ENCODE data around the gene RNU1-2. TPM values are rescaled to one million over a fixed set of nuclear protein-coding genes. Genes with fewer than 3 reads are reported as not detected.

RNU1-2 gene
- total and polyA plus RNA-seq, 12 donors = under 0.01 to 5,330 (median 1,268) TPM; not detected in 4

DNA sequence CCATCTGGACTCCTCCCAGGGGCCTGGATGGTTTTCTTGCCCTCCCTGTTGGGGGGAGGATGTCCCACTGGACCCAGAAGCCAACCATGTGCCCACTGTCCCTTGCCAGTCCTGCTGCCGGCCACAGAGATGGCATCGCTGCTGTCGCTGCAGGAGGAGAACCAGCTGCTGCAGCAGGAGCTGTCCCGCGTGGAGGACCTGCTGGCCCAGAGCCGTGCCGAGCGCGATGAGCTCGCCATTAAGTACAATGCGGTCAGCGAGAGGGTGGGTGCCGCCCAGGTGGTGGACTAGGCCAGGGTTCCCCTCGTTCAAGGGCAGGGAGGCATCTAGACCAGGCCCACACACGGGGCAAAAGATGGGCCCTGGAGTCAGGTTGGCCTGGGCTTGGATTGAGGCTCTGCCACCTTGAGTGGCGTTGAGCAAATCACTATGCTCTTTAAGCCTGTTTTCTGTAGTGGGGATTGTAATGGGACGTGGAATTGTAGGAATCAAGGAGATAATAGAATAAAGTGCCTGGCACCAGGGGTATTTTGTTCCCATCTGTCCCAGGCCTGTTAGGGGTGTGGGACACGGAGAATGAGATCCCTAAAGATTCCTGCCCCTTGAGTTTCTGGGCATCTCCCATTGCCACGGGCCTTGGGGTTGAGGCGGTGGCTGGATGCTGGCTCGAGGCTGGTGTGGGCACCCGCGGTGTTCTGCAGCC is 28.6 kb downstream of the RNU1-2 start:
- Histone ChIP-seq H3K4me1 (replicated peaks in 1 of 2) (no peaks in the 10 kb centered on the region), H3K27ac (no peak overlapping the region), H3K27me3 (no peaks in the 10 kb centered on the region), H3K36me3 (replicated peaks in 1 of 2) (no peaks in the 10 kb centered on the region), H3K4me3 (no peak overlapping the region), H3K9me3 (replicated peaks in 1 of 3) (no peaks in the 10 kb centered on the region)
- no peak for DNase-seq
- intact Hi-C loops (cut with DNase I) = loop anchor here in 1 of 2 donors (10.0 kb wide), 1 partner anchor 510 kb away; no protein-coding TSS in a partner anchor
- TF ChIP-seq POLR2A (IDR thresholded peaks at IDR 0.05) = no peak
- TF ChIP-seq, protein P1, sequence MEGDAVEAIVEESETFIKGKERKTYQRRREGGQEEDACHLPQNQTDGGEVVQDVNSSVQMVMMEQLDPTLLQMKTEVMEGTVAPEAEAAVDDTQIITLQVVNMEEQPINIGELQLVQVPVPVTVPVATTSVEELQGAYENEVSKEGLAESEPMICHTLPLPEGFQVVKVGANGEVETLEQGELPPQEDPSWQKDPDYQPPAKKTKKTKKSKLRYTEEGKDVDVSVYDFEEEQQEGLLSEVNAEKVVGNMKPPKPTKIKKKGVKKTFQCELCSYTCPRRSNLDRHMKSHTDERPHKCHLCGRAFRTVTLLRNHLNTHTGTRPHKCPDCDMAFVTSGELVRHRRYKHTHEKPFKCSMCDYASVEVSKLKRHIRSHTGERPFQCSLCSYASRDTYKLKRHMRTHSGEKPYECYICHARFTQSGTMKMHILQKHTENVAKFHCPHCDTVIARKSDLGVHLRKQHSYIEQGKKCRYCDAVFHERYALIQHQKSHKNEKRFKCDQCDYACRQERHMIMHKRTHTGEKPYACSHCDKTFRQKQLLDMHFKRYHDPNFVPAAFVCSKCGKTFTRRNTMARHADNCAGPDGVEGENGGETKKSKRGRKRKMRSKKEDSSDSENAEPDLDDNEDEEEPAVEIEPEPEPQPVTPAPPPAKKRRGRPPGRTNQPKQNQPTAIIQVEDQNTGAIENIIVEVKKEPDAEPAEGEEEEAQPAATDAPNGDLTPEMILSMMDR (IDR thresholded peaks at IDR 0.05) = no peak
- WGBS, 4 donors = 87 to 91% (median 90%) methylated on average over 23 of the region's 23 CpGs

DNA sequence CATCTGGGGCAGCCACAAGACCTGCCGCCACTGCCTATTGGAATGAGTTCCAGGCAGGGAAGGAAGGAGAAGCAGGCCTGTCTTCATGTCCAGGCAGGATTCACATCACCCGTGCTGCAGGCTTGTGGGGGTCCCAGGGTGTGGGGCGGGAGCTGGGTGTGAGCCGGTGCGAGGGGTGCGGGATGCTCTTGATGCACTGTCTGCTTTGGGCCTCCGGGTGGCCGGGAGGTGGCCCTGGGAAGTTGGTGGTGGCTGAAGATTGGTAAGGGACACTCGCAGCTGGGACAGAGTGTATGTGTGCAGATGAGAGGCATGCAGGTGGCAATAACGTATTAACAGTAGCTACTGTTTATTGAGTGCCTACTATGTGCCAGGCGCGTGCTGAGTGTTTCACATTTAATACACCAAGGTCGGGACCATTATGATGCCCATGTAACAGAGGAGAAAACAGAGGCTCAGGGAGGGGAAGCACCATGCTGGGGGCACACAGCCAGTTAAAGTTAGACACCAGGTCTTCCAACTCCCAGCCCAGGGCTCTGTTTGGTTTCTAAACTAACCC is 29.2 kb downstream of the RNU1-2 start:
- H3K36me3 ChIP-seq (replicated peaks in 1 of 2) = no peaks in the 10 kb centered on the region
- TF ChIP-seq POLR2A (IDR thresholded peaks at IDR 0.05) = no peak
- TF ChIP-seq, protein P1 (IDR thresholded peaks at IDR 0.05) = peak in 1 of 6 experiments; percentile 10
- no peak overlapping the region for H3K4me3 ChIP-seq
- intact Hi-C loops (cut with DNase I) = loop anchor here in 1 of 2 donors (10.0 kb wide), 1 partner anchor 510 kb away; no protein-coding TSS in a partner anchor
- H3K27me3 ChIP-seq = no peaks in the 10 kb centered on the region
- 85 to 90% (median 89%) methylated on average over 12 to 13 of the region's 13 CpGs for WGBS, 4 donors
- no peaks in the 10 kb centered on the region for H3K9me3 ChIP-seq (replicated peaks in 1 of 3)
- H3K27ac ChIP-seq = no peak overlapping the region
- no peak for DNase-seq
- no peaks in the 10 kb centered on the region for H3K4me1 ChIP-seq (replicated peaks in 1 of 2)

DNA sequence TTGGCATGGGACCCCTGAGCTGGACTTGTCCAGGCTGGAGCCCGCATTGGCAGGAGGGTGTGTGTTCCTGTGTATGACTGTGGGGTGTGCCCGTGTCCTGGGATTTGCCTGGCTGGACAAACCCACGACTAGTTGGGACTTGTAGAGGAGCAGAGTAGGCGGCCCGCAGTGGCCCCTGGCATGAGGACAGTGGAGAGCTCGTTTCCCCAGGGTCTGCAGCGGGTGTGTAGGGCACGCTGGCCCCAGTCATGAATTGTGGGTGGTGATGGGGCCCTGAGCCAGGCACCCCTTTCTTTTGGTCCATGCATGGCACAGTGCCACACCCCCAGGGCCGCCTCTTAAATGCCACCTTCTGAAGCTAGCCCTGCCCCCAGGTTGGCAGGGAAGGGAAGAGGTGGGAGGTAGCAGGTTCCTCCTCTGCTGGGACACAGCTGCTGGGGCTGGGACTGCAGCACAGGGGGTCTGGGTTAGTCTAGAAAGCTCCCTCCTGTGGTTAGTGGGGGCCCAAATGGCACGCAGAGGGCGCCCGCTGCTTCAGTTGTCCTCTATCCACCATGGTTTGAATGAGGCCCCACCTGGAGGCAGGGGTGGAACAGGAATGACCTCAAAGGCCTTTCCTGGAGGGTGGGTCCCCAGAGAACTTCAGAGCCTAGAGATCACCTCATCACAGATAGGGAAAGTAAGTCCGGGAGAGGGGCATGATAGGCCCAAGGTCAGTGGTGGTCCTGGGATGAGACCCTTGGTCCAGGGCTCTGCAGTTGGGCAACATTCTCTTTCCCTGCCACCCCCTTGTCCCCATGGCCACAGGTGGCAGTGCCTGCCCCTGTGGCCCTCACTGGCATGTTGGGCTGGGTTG is 30.1 kb downstream of the RNU1-2 start:
- no peaks in the 10 kb centered on the region for H3K36me3 ChIP-seq (replicated peaks in 1 of 2)
- WGBS, 4 donors = 88 to 93% (median 89%) methylated on average over 11 to 13 of the region's 13 CpGs
- no peak overlapping the region for H3K4me3 ChIP-seq
- intact Hi-C loops (cut with DNase I) = loop anchor here in 1 of 2 donors (10.0 kb wide), 1 partner anchor 511 kb away; no protein-coding TSS in a partner anchor
- DNase-seq = no peak
- H3K9me3 ChIP-seq (replicated peaks in 1 of 3) = no peaks in the 10 kb centered on the region
- H3K27ac ChIP-seq = no peak overlapping the region
- no peaks in the 10 kb centered on the region for H3K4me1 ChIP-seq (replicated peaks in 1 of 2)
- no peaks in the 10 kb centered on the region for H3K27me3 ChIP-seq
- no peak for TF ChIP-seq POLR2A (IDR thresholded peaks at IDR 0.05)
- TF ChIP-seq, protein P1 (IDR thresholded peaks at IDR 0.05) = no peak
